Activated CD4-positive, alpha-beta T cell treated with anti-CD3 and anti-CD28 coated beads, Interleukin-2, amount 10 ng/mL, durations not matched to agents 24 days and 14 days (primary cell): ENCODE measurements around the gene CYP4F11. TPM values are rescaled to one million over a fixed set of nuclear protein-coding genes. Genes with fewer than 3 reads are reported as not detected.
"Not testable (repeated sequence)": the region's sequence is repeated elsewhere in the genome, so short reads cannot be mapped to it uniquely, and the experiment has no call there.

Experiments
- DNase-seq: peaks from one replicate; pipeline ENCODE4 v3.0.0; 2022
- H3K27ac Mint-ChIP-seq: one replicate; pipeline ENCODE4 v1.8.0; 2022; ENCODE audit warnings: mild to moderate bottlenecking, mixed read lengths
- H3K27me3 Mint-ChIP-seq: one replicate; pipeline ENCODE4 v1.8.0; 2022; ENCODE audit warnings: mixed read lengths
- H3K36me3 Mint-ChIP-seq: one replicate; pipeline ENCODE4 v1.8.0; 2022; ENCODE audit warnings: low read depth, mild to moderate bottlenecking, mixed read lengths
- H3K4me1 Mint-ChIP-seq: one replicate; pipeline ENCODE4 v1.8.0; 2021; ENCODE audit warnings: mixed read lengths
- H3K4me3 Mint-ChIP-seq: one replicate; pipeline ENCODE4 v1.8.0; 2022; ENCODE audit warnings: mild to moderate bottlenecking, moderate library complexity, mixed read lengths
- H3K9me3 Mint-ChIP-seq: one replicate; pipeline ENCODE4 v1.8.0; 2021; ENCODE audit warnings: mixed read lengths
- intact Hi-C: fragments of 100-400 bp; cut with micrococcal nuclease; formaldehyde crosslinking; loops from one replicate; pipeline ENCODE4 v1.15.1; 2023
- total RNA-seq: library from RNA; stranded (reverse); gene quantifications from 2 replicates; pipeline ENCODE4 v1.2.3, GENCODE V29; 2022

The CYP4F11 gene
- total RNA-seq, 1 donor from 2014 or later: not detected

GRCh38 chr19:15937771-15938170 lies 3.4 kb upstream of the CYP4F11 start:
- no peak overlapping the region for H3K27ac Mint-ChIP-seq
- H3K9me3 Mint-ChIP-seq: no peaks in the 10 kb centered on the region
- H3K4me3 Mint-ChIP-seq: no peak overlapping the region
- intact Hi-C loops: no loop called here
- peak; percentile 33 for DNase-seq
- H3K4me1 Mint-ChIP-seq: no peaks in the 10 kb centered on the region
- H3K36me3 Mint-ChIP-seq: no peaks in the 10 kb centered on the region
- peaks cover 3% of the 10 kb centered on the region for H3K27me3 Mint-ChIP-seq

DNA sequence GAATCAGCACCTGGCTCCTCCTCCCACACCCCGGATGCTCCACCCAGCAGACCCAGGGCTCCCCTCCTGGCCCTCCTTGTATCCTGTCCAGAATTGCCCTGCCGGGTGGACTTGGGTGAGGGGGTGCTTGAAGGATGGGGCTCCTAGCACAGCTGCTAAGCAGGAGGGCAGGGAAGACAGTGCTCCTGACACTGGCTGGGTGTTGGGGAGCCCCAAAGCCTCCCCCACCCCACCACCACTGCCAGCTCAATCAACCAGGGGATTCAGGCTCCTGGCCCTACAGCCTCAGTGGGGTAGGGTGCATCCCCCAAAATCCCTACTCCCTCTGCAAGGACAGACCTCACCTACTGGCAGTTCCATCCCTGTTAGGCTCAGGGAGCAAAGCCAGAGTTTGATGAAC lies 2.6 kb upstream of the CYP4F11 start:
- no peaks in the 10 kb centered on the region for H3K9me3 Mint-ChIP-seq
- intact Hi-C loops: no loop called here
- peaks cover 3% of the 10 kb centered on the region for H3K27me3 Mint-ChIP-seq
- H3K27ac Mint-ChIP-seq: no peak overlapping the region
- no peaks in the 10 kb centered on the region for H3K4me1 Mint-ChIP-seq
- no peaks in the 10 kb centered on the region for H3K36me3 Mint-ChIP-seq
- peak; percentile 41 for DNase-seq
- H3K4me3 Mint-ChIP-seq: no peak overlapping the region

DNA sequence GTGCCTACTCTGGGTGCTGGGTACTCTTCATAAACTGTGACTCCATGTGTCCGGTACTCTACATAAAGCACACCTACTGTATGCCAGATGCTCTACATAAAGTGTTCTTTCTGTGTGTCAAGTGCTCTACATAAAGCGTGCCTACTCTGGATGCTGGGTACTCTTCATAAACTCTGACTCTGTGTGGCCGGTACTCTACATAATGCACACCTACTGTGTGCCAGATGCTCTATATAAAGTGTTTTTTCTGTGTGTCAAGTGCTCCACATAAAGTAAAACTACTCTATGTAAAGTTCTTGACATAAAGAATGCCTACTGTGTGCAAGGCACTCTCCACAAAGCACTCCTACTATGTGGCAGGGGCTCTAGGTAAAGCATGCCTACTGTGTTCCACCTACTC lies 1.8 kb upstream of the CYP4F11 start:
- peaks cover 3% of the 10 kb centered on the region for H3K27me3 Mint-ChIP-seq
- no peaks in the 10 kb centered on the region for H3K4me1 Mint-ChIP-seq
- peaks cover 2% of the 10 kb centered on the region for H3K36me3 Mint-ChIP-seq
- H3K9me3 Mint-ChIP-seq: peaks cover under 1% of the 10 kb centered on the region
- DNase-seq: peak; percentile 30
- H3K27ac Mint-ChIP-seq: no peak overlapping the region
- intact Hi-C loops: no loop called here
- H3K4me3 Mint-ChIP-seq: no peak overlapping the region

DNA sequence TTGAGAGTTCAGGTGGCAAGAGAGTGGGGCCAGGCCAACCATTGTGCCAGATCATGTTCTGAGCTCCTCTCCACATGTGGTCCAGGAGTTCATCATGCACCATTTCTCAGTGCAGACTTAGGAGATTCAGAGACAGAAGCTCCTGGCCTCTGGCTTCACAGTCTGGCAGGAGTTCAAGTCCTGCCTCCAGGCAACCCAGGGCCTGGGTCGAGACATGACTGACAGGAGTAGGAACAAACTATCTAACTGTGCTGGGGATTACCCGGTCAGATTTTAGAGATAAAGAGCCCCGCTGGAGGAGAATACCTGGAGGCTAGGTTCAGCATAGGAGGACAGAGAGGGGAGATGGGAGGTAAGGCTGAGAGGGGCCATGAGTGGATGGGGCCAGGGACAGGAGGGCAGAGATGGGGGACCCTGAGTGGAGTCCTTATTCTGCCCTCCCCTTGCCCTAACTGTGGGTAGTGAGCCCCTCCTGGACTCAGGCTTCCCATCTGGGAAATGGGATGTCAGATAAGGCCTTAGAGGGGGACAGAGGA lies 906 bp upstream of the CYP4F11 start:
- H3K27me3 Mint-ChIP-seq: peaks cover 6% of the 10 kb centered on the region
- H3K4me3 Mint-ChIP-seq: no peak overlapping the region
- no peak overlapping the region for H3K27ac Mint-ChIP-seq
- intact Hi-C loops: no loop called here
- H3K4me1 Mint-ChIP-seq: no peaks in the 10 kb centered on the region
- DNase-seq: peak; percentile 48
- H3K36me3 Mint-ChIP-seq: peaks cover 3% of the 10 kb centered on the region
- peaks cover 6% of the 10 kb centered on the region for H3K9me3 Mint-ChIP-seq

GRCh38 chr19:15933761-15934331 lies 483 bp downstream of the CYP4F11 start:
- H3K4me3 Mint-ChIP-seq, H3K27me3 Mint-ChIP-seq, H3K4me1 Mint-ChIP-seq, H3K9me3 Mint-ChIP-seq, H3K36me3 Mint-ChIP-seq, intact Hi-C loops: not testable (repeated sequence)
- DNase-seq: peak; percentile 45
- H3K27ac Mint-ChIP-seq: peak overlapping the region; percentile 17

GRCh38 chr19:15928321-15928720 lies 6.0 kb downstream of the CYP4F11 start:
- Mint-ChIP-seq H3K27me3 (peaks cover 3% of the 10 kb centered on the region), H3K9me3 (peaks cover 10% of the 10 kb centered on the region), H3K36me3 (peaks cover 3% of the 10 kb centered on the region), H3K27ac (no peak overlapping the region), H3K4me3 (no peak overlapping the region), H3K4me1 (no peaks in the 10 kb centered on the region)
- intact Hi-C loops: no loop called here
- DNase-seq: peak; percentile 23

DNA sequence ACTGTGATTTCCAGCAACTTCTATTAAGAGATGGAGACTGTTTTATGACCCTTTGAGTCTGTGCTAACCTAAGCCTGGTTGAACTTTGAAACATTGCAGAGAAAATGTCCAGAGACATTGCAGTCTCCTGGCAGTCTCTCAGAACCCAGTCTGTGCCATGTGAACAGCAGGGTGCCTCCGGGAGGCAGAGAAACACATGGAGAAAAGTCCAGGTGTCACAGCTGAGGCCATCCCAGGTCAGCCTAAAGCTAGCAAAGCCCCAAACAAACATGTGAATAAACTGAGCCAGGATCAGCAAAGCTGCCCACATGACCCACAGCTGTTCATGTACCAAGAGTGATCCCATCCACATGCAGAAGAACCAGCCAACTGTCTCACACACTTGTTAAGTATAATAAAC lies 7.8 kb downstream of the CYP4F11 start:
- H3K27ac Mint-ChIP-seq: no peak overlapping the region
- intact Hi-C loops: no loop called here

GRCh38 chr19:15923702-15924101 lies 10.6 kb downstream of the CYP4F11 start:
- no peaks in the 10 kb centered on the region for H3K4me1 Mint-ChIP-seq
- peaks cover 7% of the 10 kb centered on the region for H3K27me3 Mint-ChIP-seq
- no peak overlapping the region for H3K4me3 Mint-ChIP-seq
- peak; percentile 37 for DNase-seq
- no peak overlapping the region for H3K27ac Mint-ChIP-seq
- H3K36me3 Mint-ChIP-seq: no peaks in the 10 kb centered on the region
- intact Hi-C loops: no loop called here
- H3K9me3 Mint-ChIP-seq: no peaks in the 10 kb centered on the region

More for the DNA sequence above, 7.8 kb downstream of the CYP4F11 start:
- Mint-ChIP-seq H3K36me3 (peaks cover 3% of the 10 kb centered on the region), H3K27me3 (peaks cover 6% of the 10 kb centered on the region), H3K4me3 (no peak overlapping the region), H3K9me3 (peaks cover 10% of the 10 kb centered on the region), H3K4me1 (no peaks in the 10 kb centered on the region)
- DNase-seq: peak; percentile 50

- intact Hi-C loops: no loop called here
- Mint-ChIP-seq H3K4me3 (no peak overlapping the region), H3K9me3 (no peaks in the 10 kb centered on the region), H3K4me1 (no peaks in the 10 kb centered on the region), H3K27me3 (peaks cover 7% of the 10 kb centered on the region), H3K27ac (no peak overlapping the region), H3K36me3 (no peaks in the 10 kb centered on the region)
- DNase-seq: peak; percentile 32
Observed at GRCh38 chr19:15922021-15922420, 12.3 kb downstream of the CYP4F11 start.

DNA sequence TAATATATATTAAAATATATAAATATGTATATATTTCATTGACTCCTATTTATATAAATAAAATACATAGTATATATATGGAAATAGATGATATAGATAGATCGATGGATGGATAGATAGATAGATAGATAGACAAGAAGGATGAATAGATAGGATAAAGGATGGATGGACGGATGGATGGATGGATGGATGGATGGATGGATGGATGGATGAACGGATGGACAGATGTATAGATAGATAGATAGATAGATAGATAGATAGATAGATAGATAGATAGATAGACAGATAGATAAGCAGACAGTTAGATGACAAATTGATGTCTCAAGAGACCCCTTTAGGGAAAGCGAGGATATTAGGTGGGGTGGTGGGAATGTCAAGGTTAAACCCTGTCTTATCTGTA lies 15.1 kb downstream of the CYP4F11 start:
- no peak for DNase-seq
- no peak overlapping the region for H3K27ac Mint-ChIP-seq
- no peak overlapping the region for H3K4me3 Mint-ChIP-seq
- H3K9me3 Mint-ChIP-seq: no peaks in the 10 kb centered on the region
- intact Hi-C loops: no loop called here
- no peaks in the 10 kb centered on the region for H3K4me1 Mint-ChIP-seq
- H3K36me3 Mint-ChIP-seq: no peaks in the 10 kb centered on the region
- peaks cover 13% of the 10 kb centered on the region for H3K27me3 Mint-ChIP-seq

DNA sequence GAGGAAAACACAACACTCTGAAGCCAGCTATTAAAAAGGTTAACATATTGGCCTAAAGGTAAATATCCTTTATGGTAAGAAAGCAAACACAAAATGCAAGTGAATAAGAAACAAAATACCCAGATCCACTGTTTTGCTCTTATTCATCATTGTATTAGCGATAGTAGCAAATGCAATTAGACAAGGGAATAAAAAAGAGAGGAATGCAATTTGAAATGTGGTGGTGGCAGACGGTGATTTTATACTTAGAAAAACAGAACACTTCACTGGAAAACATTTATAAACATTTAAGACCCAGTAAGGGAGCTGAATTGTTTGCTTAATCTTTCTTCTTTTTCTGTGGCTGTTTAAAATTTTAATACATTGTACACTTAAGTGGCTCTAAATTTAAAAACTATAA lies 19.2 kb downstream of the CYP4F11 start:
- H3K27ac Mint-ChIP-seq: no peak overlapping the region
- intact Hi-C loops: no loop called here
- H3K9me3 Mint-ChIP-seq: peaks cover 3% of the 10 kb centered on the region
- no peaks in the 10 kb centered on the region for H3K4me1 Mint-ChIP-seq
- H3K36me3 Mint-ChIP-seq: no peaks in the 10 kb centered on the region
- peaks cover 31% of the 10 kb centered on the region for H3K27me3 Mint-ChIP-seq
- no peak for DNase-seq
- no peak overlapping the region for H3K4me3 Mint-ChIP-seq

GRCh38 chr19:15913830-15914229 lies 20.5 kb downstream of the CYP4F11 start:
- Mint-ChIP-seq H3K27ac (no peak overlapping the region), H3K9me3 (peaks cover 3% of the 10 kb centered on the region), H3K27me3 (peaks cover 42% of the 10 kb centered on the region), H3K4me3 (no peak overlapping the region), H3K4me1 (no peaks in the 10 kb centered on the region), H3K36me3 (no peaks in the 10 kb centered on the region)
- peak; percentile 24 for DNase-seq
- intact Hi-C loops: no loop called here

DNA sequence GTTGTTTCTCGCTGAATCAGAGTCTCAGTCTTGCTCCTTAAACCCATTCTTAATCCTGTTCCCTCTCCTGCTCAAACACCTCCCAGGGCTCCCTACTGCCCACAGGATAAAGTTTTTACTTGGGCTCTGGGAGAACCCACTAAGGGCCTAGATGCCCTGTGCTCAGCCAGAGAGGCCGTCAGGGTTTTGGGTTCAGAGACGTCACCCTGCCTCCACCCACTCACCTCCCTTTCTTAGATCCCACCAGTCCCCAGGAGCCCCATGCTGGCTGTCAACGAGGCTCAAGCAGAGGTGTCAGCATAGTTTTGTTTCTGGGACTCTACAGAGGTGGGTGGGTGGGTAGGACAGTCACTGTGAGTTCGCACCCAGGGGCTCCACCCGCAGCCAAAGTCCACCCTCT lies 20.9 kb downstream of the CYP4F11 start:
- Mint-ChIP-seq H3K9me3 (peaks cover 3% of the 10 kb centered on the region), H3K4me3 (no peak overlapping the region), H3K36me3 (no peaks in the 10 kb centered on the region), H3K27ac (no peak overlapping the region), H3K4me1 (no peaks in the 10 kb centered on the region), H3K27me3 (peaks cover 46% of the 10 kb centered on the region)
- intact Hi-C loops: no loop called here
- DNase-seq: peak; percentile 25

GRCh38 chr19:15911599-15912235 lies 22.6 kb downstream of the CYP4F11 start:
- DNase-seq: peak; percentile 36
- Mint-ChIP-seq H3K27me3 (peaks cover 51% of the 10 kb centered on the region), H3K9me3 (peaks cover 3% of the 10 kb centered on the region)

More at GRCh38 chr19:15911599-15912235, 22.6 kb downstream of the CYP4F11 start:
- Mint-ChIP-seq H3K4me3 (no peak overlapping the region), H3K4me1 (no peaks in the 10 kb centered on the region), H3K27ac (no peak overlapping the region), H3K36me3 (no peaks in the 10 kb centered on the region)
- intact Hi-C loops: no loop called here
